HL-60/S4 (cell line): ENCODE measurements around the gene RAB8B.
"Not testable (repeated sequence)": the region's sequence is repeated elsewhere in the genome, so short reads cannot be mapped to it uniquely, and the experiment has no call there.

Source experiments
- in situ Hi-C: fragments of 300-500 bp; cut with MboI; formaldehyde crosslinking; loops from 2 replicates; pipeline ENCODE4 v1.14.3; 2022; ENCODE audit warnings: low sequenced_read_pairs

Gene RAB8B

DNA sequence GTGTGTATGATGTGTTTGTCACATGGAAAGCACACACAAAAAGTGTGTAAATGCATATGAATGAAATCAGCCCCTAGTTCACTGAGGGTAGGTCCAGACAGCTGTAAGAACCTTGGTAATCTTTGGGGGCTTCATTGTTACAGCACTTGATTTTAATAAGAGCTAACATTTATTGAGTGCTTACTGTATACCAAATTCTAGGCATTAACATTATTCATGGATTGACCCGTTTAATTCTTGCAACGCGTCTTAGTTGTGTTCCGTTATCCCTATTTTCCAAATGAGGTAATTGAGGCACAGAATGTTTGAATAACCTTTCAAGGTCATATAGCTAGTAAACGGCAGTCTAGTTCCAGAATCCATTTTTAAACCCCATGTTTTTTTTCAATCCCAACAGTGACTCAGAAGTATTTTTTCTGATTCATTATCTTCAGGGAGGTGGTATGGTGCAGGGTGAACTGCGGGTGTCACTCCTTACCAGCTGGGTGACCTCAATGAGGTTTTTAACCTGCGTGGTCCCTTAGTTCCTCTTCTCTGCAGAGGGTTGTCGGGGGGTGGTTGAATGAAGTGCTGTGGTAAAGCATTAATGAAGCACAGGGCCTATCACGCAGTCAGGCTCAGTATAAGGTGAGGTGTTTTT is 14.2 kb downstream of the RAB8B start:
- in situ Hi-C loops = no loop called here

DNA sequence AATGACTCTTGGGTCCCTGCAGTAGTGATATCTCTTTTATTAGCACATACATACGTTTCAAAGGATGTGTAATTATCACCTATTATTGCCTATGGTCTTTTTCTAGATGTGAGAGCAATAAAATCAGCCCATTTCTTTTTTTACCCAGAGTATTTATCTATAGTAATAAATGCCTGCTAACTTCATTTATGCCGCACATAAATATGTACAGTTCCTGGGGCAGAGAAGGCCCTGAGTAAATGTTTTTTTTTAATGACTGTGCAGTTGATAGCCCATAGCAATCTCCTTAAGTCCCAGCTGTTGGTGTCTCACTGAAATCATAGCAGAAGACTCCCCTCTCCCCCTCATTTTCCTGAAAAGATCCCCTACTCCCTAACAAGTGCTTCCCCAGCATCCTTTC is 16.7 kb downstream of the RAB8B start:
- in situ Hi-C loops = no loop called here

DNA sequence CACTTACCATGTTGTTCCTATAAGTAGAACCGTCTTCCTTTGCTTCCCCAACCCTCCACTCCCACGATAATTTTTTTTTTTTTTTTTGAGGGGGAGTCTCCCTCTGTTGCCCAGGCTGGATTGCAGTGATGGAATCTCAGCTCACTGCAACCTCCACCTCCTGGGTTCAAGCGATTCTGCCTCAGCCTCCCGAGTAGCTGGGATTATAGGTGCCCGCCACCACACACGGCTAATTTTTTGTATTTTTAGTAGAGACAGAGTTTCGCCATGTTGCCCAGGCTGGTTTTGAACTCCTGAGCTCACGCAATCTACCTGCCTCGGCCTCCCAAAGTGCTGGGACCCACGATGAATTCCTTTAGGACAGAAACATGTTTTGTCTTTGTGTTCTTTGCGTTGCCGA is 19.4 kb downstream of the RAB8B start:
- in situ Hi-C loops = not testable (repeated sequence)

DNA sequence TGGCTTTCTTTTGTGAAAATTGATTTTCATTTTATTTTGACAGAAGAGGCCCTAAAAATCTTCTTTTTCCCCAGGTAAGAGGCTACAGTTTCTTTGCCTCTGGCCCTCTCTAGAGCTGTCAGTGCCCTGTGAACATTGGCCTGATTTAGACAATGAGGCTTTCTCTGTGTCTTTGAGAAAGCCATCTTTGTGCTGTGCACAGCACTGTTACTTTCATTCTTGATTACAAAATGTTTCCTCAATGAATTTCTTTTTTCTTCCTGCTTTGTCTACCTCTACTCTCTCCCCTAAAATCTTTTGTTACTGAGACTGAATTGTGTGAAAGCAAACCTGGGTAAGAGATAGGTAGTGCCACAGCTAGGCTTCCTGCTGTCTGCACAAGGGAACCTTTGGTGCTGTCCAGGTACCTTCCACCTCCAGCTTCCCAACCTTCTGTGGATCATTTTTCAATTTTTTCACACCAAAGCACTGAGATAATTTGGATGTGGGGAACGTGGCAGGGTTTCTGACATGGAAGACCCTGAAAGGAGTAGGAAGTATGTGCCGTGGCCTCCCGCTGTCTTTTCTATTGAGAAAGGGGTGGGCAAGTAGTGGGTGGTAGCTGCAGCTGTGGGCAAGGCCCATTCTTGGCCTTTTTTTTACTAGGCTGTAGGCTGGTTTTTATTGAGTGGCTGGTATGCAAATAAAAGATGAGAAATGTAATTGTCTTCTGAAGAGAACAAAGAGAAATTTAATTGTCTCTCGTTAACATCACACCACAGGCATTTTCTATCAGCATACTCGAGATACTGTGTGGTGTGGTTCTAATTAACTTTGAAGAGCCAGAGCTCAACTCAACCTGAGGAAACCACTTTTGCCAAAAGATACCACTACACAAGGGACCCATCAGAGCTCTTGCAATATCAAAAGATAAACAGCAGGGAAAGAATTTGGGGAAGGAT is 21.0 kb downstream of the RAB8B start:
- in situ Hi-C loops = no loop called here

DNA sequence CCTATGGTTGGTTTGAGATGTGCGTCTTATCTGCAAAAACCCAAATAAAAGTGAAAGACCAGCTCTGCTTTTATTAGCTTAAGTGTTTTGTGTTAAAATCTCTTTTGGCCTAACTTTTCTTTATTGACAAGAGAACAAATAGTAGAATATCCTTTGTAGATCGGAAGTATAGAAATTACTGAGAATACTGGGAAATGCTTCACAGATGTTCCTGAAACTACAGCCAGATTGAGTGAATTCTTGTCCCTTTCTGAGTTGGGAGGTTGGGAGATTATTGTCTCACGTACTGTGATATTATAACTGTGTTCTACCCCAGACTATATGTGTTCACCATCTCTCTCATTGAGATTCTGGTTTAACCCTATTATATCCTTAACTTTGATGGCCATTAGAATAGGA is 21.7 kb downstream of the RAB8B start:
- in situ Hi-C loops = no loop called here

DNA sequence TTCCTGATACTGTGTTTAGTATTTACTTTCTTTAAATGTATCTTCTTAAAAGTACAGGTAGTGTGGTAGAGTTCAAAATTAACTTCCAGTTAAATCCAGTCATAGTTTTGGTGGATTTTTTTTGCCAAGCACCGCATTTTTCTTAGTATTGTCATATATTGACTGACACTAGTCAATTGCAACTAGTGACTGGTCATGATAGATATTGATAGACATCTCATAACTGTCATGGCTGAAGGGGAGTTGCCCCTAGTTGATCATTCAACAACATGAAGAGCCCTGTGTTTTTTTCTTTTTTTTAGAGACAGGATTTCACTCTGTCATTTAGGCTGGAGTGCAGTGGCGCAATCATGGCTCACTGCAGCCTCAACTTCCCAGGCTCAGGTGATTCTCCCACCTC is 22.1 kb downstream of the RAB8B start:
- in situ Hi-C loops = no loop called here

DNA sequence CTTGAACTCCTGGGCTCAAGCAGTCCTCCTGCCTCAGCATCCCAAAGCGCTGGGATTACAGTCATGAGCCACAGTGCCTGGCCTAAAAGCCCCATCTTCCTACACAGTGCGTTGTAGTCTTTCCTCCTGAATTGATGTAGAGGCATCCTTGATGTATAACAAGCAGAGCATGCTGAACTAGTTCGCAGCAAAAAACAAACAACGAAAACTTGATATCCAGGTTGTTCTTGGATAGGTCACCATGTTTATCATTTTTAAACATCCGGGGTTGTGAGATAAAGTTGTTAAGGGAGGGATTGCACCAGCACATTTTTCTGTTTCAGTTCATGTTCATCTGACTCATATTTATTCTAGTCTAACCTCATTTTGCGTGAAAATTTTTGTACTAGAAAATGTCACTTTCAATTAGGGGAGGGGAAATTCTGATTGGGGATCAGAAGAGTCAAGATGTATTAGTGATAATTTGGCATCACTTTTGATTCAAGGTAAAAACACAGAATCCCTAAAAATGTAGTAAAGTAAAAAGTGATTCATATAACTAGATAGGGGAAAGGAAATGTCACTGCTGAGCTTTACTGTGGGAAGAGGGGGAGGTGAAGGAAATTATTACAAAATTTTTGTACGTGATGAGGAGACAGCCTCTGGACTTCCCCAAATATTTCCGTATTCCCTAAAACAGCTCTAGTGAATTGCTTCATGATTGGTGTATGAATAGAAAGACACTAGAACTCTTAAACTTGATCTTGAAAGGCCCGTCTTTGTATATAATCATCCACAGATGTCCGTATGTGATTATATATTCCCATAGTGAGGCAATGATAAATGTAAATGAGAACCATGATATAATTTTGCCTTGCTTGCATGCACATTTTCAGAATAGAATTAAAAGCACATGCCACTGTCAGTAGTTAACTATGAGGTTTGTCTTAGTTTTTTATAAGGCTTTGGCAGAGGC is 22.9 kb downstream of the RAB8B start:
- in situ Hi-C loops = no loop called here

DNA sequence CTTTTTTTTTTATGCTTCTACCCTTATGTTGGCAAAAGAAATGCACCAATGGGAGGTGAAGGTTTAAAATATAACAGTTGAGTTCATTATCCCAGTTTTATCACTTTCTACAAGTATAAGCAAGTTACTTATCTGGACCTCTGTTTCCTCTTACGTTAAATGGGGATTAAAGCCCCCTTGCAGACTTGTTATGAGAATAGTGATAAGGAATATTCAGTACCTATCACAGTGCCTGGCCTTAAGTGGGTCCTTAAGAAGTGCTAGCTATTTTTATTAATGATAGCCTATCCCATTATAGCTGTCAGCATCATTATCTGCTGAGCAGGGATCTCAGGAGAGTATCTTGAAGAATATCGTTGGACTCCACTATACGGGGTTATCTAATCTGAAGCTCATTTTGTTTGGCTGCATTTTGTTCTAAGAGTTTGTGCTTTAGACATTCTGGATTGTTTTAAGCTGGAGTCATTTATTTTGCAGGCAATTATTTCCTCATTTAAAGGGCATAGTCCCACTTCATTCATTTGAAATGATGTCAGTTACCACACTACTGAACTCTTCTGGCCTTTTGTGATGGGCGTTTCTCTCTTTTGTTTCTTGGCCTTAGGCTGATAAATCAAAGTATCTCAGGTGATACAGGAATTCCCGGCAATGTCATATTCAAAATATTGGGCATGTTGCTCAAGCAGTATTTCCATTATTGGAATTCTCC is 28.8 kb downstream of the RAB8B start:
- in situ Hi-C loops = no loop called here

DNA sequence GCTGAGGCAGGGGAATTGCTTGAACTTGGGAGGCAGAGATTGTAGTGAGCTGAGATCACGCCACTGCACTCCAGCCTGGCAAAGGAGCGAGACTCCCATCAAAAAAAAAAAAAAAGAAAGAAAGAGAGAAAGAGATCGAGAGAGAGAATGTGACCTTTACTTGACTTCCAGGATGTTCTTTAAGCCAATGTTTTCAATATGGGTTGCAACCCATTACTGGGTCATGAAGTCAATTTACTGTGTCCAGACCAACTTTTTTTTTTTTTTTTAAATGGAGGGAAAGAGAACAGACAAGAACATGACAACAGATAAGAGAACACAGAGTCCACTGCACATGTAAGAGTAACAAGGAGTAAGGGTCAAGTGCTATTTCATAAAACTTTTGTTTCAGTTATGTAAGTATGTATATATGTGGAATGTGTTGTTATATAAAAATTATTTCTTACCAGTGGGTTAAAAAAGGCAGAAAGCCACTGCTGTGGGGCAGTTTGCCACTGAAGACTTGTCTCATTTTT is 29.8 kb downstream of the RAB8B start:
- in situ Hi-C loops = no loop called here

DNA sequence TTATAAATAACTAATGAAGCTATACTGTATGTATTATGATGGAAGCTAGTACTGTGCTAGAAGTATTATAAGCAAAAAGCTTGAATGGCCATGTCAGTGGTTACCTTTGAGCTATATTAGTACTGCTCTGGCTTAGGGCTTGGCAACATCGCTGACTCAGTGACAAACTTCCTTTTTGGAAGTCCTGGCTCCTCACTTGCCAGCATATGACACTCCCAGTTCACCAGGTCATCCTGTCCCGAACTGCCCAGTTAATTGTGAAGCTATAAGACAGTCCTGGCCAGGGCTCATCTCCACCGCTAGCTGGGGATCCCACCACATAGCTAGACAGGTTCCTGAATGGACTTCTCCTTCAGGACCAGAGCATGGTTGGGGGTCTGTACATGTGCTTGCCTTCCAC is 31.9 kb downstream of the RAB8B start:
- in situ Hi-C loops = no loop called here

DNA sequence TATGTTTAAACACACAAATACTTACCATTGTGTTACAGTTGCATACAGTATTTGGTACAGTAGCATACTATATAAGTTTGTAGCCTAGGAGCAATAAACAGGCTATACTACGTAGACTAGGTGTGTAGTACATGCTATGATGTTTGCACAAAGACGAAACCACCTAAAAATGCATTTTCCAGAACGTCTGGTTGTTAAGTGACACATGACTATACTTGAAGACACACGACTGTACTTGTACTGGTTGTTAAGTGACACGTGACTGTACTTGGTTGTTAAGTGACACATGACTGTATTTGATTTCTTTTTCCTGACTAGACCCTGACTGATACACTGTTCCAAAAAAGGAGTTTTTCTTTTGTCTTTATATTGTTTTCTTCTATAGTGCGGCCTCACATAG is 34.1 kb downstream of the RAB8B start:
- in situ Hi-C loops = no loop called here

DNA sequence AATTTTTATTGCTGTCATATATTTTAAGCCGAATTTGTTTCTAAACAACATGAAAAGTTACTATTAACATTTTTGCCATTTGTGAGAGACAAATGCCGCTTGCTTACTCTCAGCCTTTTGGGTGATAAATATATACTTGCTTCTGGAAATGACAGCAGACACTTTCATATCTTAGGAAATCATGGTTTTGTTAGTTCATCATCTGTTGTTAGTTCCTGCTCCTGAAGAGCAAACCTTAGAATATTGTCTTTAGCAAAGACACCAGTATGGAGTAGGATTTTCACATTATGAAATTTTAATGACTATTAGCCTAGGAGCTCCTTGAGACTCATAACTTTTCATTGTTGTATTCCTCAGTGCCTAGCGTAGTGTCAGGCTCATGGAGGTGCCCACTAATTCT is 36.0 kb downstream of the RAB8B start:
- in situ Hi-C loops = no loop called here

DNA sequence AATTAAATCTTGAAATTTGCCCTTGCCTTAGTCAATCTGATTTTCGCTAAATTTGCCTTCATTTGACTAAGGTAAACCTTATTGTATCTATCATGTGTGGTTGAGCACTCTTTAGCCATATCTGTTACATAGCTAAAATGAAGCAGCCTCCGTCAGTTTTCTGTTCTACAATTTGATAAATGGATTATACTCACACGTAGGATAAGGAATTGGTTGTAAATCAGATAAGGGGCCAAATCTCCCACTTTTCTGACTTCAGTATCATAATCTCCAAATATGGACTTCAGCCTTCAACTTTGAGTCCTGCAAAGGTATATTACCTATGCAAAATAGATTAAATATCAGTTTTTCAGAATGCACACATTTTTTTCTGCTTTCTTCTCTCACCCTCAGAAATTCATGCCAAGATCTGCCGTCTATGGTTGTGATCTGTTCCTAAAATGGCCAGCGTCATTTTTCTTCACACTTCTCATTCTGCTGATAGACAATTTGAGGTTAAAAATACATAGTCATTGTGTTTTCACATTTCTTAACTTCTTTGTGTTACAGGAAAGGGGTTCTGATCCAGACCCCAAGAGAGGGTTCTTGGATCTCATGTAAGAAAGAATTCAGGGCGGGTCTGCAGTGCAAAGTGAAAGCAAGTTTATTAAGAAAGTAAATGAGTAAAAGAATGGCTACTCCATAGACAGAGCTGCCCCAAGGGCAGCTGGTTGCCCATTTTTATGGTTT is 36.9 kb downstream of the RAB8B start:
- in situ Hi-C loops = no loop called here

DNA sequence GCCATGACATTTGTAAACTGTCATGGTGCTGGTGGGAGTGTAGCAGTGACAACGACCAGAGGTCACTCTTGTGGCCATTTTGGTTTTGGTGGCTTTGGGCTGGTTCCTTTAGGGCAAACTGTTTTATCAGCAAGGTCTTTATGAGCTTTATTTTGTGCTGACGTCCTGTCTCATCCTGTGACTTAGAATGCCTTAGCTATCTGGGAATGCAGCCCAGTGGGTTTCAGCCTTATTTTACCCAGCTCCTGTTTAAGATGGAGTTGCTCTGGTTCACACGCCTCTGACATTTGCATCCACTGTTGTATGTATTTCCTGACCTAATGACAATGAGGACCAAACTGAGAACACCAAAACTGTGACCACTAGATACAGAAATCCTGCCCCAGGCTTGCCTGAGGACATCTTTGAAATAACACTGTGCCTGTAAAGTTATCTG is 37.6 kb downstream of the RAB8B start:
- in situ Hi-C loops = no loop called here

DNA sequence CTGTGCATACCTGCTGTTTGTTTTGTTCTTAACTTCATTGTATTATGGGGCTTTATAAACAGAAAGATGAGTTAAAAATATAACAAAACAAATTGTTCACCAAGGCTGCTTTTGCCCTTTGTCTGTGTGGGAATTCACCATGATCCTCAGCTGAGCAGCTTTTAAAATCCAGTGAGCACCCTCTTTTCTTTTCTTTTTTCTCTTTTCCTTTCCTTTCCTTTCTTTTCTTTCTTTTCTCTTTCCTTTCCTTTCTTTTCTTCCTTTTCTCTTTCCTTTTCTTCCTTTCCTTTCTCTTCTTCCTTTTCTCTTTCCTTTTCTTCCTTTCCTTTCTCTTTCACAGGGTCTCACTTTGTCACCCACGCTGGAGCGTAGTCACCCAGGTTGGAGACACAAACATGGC is 38.3 kb downstream of the RAB8B start:
- in situ Hi-C loops = no loop called here

DNA sequence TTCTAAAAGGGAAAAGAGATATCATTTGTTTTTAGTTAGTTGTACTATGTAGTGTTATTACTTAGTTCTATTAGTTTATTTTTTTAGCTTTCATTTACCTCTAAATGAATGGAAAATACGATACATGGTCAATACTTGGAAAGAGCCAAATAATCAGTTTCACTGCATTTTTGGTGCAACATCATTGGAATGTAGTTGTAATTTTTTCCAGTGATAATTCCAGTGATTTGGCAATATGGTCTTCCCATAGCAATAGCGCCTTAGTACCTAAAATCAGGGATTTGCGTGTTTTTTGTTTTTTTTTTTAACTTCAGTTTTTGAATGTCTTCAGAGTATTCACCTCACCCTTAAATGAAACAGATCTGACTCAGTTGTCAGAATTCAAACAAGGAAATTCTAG is 41.8 kb downstream of the RAB8B start:
- in situ Hi-C loops = no loop called here

DNA sequence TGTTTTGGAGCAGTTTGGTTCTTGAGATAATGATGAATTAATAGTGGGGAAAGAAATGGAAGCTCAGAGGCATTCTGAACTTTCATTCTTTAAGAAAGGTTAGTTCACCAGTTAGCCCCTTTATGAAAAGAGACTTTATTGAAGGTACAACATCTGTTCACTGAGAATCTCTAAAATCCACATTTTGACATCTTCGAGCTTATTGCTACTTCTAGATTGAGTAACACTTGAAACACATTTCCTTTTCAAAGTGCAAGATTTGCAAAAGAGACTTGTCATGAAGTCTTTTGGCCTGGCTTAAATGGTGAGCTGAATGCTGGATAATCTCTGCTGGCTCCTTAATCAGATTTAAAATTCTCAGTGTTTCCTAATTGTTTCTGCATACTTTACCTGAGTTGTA is 42.3 kb downstream of the RAB8B start:
- in situ Hi-C loops = no loop called here

DNA sequence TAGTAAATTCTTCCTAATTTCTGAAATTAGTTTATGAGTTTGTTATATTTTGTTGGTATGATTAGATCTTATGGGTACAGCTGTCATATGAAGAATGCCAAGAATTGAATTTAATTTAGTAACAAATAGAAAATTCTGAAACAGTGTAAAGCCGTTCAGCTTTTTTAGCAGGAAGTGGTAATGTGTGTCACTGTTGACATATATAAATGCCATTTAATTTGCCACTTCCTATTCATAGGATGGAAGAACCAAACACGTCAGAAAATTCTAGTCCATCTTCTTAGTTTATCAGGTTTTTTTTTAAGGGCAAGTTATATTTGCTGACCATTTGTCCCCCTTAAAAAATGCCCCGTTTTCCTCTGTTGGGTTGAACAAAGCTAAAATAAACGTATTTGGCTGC is 43.0 kb downstream of the RAB8B start:
- in situ Hi-C loops = no loop called here

DNA sequence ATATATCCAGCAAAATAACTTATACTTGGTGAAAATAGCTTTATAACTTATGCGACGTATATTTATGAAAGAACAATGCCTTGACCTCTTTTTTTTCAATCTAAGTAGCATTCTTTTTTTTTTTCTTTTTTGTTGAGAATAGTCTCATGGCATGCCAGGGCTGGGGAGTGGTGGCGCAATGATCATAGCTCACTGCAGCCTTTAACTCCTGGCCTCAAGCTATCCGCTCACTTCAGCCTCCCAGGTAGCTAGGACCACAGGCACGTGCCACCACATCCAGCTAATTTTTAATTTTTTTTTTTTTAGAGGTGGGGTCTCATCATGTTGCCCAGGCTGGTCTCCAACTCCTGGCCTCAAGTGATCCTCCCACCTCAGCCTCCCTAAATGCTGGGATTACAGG is 43.5 kb downstream of the RAB8B start:
- in situ Hi-C loops = no loop called here
